Psoas muscle (tissue), 8 donors: ENCODE measurements around the gene GJB3. TPM values are rescaled to one million over a fixed set of nuclear protein-coding genes. Genes with fewer than 3 reads are reported as not detected.

Experiments used
- ATAC-seq, 4 donors: fragments of 200-7000 bp; cut with Tn5 transposase; one replicate each; pipeline ENCODE4 v1.9.1; 2020; ENCODE audit warnings: moderate library complexity in 3 of 4, mild to moderate bottlenecking in 2 of 4
- DNase-seq, 2 donors: peaks; one replicate each; pipeline ENCODE4 v3.0.0-alpha.2; 2020
- H3K27ac ChIP-seq: fragments of 200-600 bp; one replicate; pipeline ENCODE4 v1.8.0; 2022
- H3K27me3 ChIP-seq, 3 donors: fragments of 200-600 bp in 1 of 3; one replicate each; pipeline versions ENCODE4 v1.6.1 to v1.8.0; 2013 to 2022; ENCODE audit warnings: low read length in 2 of 3, mild to moderate bottlenecking in 2 of 3, moderate library complexity in 1 of 3; ENCODE audit not compliant: insufficient read depth in 3 of 3
- H3K36me3 ChIP-seq, 2 donors: fragments of 200-600 bp in 1 of 2; one replicate each; pipeline versions ENCODE4 v1.6.1 to v1.8.0; 2013 to 2022; ENCODE audit warnings: low read depth in 1 of 2, mild to moderate bottlenecking in 1 of 2, moderate library complexity in 1 of 2; ENCODE audit not compliant: insufficient read depth in 1 of 2
- H3K4me1 ChIP-seq: fragments of 200-600 bp; one replicate; pipeline ENCODE4 v1.8.0; 2022
- H3K4me3 ChIP-seq: fragments of 200-600 bp; one replicate; pipeline ENCODE4 v1.8.0; 2022; ENCODE audit warnings: mild to moderate bottlenecking
- H3K9me3 ChIP-seq: fragments of 200-600 bp; one replicate; pipeline ENCODE4 v1.8.0; 2022
- WGBS, 3 donors: extraction: QIAGEN DNeasy Blood & Tissue Kit; methylation state at CpG; one replicate each; pipeline versions ENCODE4 v1.1.6 to v1.1.7; 2013; 5-methylcytosine and 5-hydroxymethylcytosine counted together
- intact Hi-C, 2 donors: fragments of 100-400 bp; cut with DNase I; formaldehyde crosslinking; loops; one replicate each; pipeline versions ENCODE4 v1.11.0 to v1.14.2; 2022
- polyA plus RNA-seq, 3 donors: library from polyadenylated mRNA; stranded (reverse); fragments of 200-250 nt; gene quantifications; one replicate each; pipeline ENCODE4 v1.2.3, GENCODE V29; 2013
- total RNA-seq, 4 donors: library from RNA; stranded (reverse); fragmentation: NEBNext Ultra II Directional in 2 of 4; extraction: Animal tissue kit (Norgen Biotek cat#: 25700) in 2 of 4; gene quantifications; one replicate each; pipeline versions ENCODE4 v1.2.1 to v1.2.4, GENCODE V29; 2021 to 2023
- TF ChIP-seq, protein P1 (sequence below): fragments of 200-600 bp; IDR thresholded peaks from one replicate; pipeline ENCODE4 v1.8.0; 2022; ENCODE audit warnings: antibody characterized with exemption
- donor health status: healthy with polysubstance abuse.
- donor health status: DM: no; HTN: no; CAD: no; lungs with moderate emphysema.
- donor health status: Bipolar disorder and iron deficiency.
- donor health status: healthy.
- donor health status: DM: yes; HTN: yes; CAD: no.
- donor health status: DM: no; HTN: no; CAD: no.
- donor health status: DM: no; HTN: no; CAD: no.
- donor health status: DM: yes; HTN: yes; CAD: no.

Gene GJB3
- total and polyA plus RNA-seq, 7 donors: 0.03 TPM; not detected in 5

DNA sequence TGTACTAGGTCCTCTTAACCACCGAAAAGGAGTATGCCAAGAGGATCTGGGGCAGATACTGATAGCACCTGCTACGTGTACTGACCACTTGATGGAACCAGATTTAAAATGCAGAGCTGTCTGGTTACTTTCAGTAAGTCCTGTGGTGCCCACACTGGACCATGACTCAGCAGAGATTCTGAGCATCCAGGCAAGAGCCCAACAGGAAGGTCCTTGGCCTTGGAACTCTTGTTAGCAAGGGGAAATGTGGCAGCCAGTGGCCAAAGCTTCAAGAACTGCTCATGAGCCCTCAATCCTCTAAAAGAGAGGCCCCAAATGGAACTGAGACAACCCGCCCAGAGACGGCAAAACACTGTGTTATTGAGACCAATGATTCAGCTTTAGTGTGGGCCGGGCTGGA, 30.4 kb upstream of the GJB3 start:
- intact Hi-C loops: no loop called here
- H3K4me3 ChIP-seq: no peak overlapping the region
- 69 to 74% (median 71%) methylated on average over 5 of the region's 5 CpGs for WGBS, 3 donors
- H3K36me3 ChIP-seq: no peaks in the 10 kb centered on the region
- peaks cover 0 to 13% (median 0%) of the 10 kb centered on the region in 3 donors for H3K27me3 ChIP-seq
- no peaks in the 10 kb centered on the region for H3K9me3 ChIP-seq
- TF ChIP-seq, protein P1, sequence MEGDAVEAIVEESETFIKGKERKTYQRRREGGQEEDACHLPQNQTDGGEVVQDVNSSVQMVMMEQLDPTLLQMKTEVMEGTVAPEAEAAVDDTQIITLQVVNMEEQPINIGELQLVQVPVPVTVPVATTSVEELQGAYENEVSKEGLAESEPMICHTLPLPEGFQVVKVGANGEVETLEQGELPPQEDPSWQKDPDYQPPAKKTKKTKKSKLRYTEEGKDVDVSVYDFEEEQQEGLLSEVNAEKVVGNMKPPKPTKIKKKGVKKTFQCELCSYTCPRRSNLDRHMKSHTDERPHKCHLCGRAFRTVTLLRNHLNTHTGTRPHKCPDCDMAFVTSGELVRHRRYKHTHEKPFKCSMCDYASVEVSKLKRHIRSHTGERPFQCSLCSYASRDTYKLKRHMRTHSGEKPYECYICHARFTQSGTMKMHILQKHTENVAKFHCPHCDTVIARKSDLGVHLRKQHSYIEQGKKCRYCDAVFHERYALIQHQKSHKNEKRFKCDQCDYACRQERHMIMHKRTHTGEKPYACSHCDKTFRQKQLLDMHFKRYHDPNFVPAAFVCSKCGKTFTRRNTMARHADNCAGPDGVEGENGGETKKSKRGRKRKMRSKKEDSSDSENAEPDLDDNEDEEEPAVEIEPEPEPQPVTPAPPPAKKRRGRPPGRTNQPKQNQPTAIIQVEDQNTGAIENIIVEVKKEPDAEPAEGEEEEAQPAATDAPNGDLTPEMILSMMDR: no peak
- H3K27ac ChIP-seq: no peak overlapping the region
- ATAC-seq (no peak), DNase-seq (no peak)
- H3K4me1 ChIP-seq: no peaks in the 10 kb centered on the region

DNA sequence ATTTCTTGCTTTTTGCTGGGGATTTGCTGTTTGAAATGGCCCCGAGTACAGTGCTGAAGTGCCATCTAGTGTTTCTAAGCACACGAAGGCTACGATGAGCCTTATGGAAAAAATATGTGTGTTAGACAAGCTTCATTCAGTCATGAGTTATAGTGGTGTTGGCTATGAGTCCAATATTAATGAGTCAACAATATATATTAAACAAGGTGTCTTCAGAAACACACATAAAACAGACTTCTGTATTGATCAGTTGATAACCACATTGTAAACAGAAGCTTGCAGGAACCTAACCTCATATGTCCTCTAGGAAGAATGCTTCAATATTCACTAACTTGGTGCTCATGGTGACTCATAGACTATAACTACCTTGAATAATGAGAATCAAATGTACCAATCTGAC, 27.9 kb upstream of the GJB3 start:
- TF ChIP-seq, protein P1: no peak
- no peaks in the 10 kb centered on the region for H3K4me1 ChIP-seq
- intact Hi-C loops: no loop called here
- ATAC-seq (no peak), DNase-seq (no peak)
- H3K27me3 ChIP-seq: no peaks in the 10 kb centered on the region
- H3K36me3 ChIP-seq: no peaks in the 10 kb centered on the region
- H3K27ac ChIP-seq: no peak overlapping the region
- no peaks in the 10 kb centered on the region for H3K9me3 ChIP-seq
- 70 to 75% (median 72%) methylated on average over 3 of the region's 3 CpGs for WGBS, 3 donors
- no peak overlapping the region for H3K4me3 ChIP-seq

DNA sequence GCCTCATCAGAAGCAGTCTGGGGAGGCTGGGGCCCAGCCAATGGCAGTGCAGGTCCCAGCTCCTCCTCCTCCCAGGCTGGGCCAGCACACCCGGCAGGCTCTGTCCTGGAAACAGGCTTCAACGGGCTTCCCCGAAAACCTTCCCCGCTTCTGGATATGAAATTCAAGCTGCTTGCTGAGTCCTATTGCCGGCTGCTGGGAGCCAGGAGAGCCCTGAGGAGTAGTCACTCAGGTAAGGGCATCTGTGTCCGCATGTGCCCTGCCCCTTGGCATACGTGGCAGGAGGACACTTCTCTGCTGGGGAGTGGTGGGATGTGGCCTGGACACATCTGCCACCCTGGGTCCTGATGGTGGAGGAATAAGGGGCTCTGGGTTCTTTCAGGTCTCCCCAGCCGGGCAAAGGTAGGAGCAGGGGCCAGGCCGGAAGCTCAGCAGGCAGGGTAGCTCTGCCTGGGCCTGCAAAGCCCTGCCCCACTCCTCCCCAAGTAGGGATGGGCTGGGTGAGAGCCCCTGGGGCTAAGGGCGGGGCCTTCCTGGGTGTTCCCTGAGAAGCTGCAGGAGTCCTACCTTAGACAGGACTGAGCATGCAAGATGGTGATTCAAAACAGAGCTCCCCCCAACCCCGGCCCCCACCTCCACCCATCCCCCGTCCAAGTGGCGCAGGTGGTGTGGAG, 25.9 kb upstream of the GJB3 start, which contains the start of gene GJB5:
Gene GJB5 (plus strand): TSS at position 84 of the 674 bp plus-strand sequence. CDS start 2,284 bp downstream, outside the sequence.
- 51 to 63% (median 55%) methylated on average over 13 of the region's 13 CpGs for WGBS, 3 donors
- DNase-seq: no peak

DNA sequence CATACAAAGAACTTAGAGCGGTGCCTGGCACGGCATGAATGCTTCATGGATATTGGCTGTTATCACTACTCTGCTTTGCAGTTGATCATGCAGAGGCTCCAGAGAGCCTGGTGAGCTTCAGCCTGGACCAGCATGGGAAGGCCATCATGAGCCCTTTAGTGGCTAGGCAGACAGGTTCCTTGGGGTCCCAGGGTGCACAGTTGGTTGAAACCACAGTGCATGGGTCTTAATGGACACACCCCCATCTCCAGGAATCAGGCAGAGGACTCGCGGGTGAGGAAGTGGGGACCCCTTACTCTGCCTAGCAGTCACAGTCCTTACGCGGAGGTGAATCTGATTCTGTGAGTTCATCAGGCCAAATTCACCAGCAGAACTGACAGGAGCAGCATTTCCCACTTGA, 25.1 kb upstream of the GJB3 start:
- Histone ChIP-seq H3K36me3 (no peaks in the 10 kb centered on the region), H3K27me3 (no peaks in the 10 kb centered on the region), H3K27ac (no peak overlapping the region), H3K4me1 (no peaks in the 10 kb centered on the region), H3K4me3 (no peak overlapping the region), H3K9me3 (no peaks in the 10 kb centered on the region)
- 90 to 92% (median 92%) methylated on average over 6 of the region's 6 CpGs for WGBS, 3 donors
- DNase-seq (no peak), ATAC-seq (no peak)
- TF ChIP-seq, protein P1: no peak
- intact Hi-C loops: no loop called here

More for the DNA sequence above, 25.9 kb upstream of the GJB3 start, which contains the start of gene GJB5:
- no peak for ATAC-seq
- no peaks in the 10 kb centered on the region for H3K27me3 ChIP-seq
- H3K9me3 ChIP-seq: no peaks in the 10 kb centered on the region
- no peak within 1 kb of the TSS for H3K4me3 ChIP-seq
- no peaks in the 10 kb centered on the region for H3K36me3 ChIP-seq
- H3K27ac ChIP-seq: no peak within 1 kb of the TSS
- no peaks in the 10 kb centered on the region for H3K4me1 ChIP-seq
- TF ChIP-seq, protein P1: no peak
- intact Hi-C loops: no loop called here

DNA sequence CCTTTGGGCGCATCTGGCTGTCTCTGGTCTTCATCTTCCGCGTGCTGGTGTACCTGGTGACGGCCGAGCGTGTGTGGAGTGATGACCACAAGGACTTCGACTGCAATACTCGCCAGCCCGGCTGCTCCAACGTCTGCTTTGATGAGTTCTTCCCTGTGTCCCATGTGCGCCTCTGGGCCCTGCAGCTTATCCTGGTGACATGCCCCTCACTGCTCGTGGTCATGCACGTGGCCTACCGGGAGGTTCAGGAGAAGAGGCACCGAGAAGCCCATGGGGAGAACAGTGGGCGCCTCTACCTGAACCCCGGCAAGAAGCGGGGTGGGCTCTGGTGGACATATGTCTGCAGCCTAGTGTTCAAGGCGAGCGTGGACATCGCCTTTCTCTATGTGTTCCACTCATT, 23.6 kb upstream of the GJB3 start:
- no peaks in the 10 kb centered on the region for H3K4me1 ChIP-seq
- no peaks in the 10 kb centered on the region for H3K9me3 ChIP-seq
- no peak overlapping the region for H3K4me3 ChIP-seq
- WGBS, 3 donors: 89 to 92% (median 90%) methylated on average over 21 of the region's 21 CpGs
- intact Hi-C loops: no loop called here
- no peak overlapping the region for H3K27ac ChIP-seq
- H3K36me3 ChIP-seq: no peaks in the 10 kb centered on the region
- DNase-seq (no peak), ATAC-seq (no peak)
- TF ChIP-seq, protein P1: no peak
- H3K27me3 ChIP-seq: no peaks in the 10 kb centered on the region
